ACC112 (cell line): ENCODE results near the gene SESN1.

Source experiments
- H2AFZ ChIP-seq: fragments of 200-600 bp; sonication (generic); one replicate; pipeline ENCODE4 v1.6.0; 2017; ENCODE audit warnings: antibody characterized with exemption, low read length; ENCODE audit not compliant: unreplicated experiment
- H3K27ac ChIP-seq: fragments of 200-600 bp; sonication (generic); 2 replicates; pipeline ENCODE4 v1.5.1; 2014; ENCODE audit warnings: low read depth, mild to moderate bottlenecking, antibody characterized with exemption, low read length, moderate library complexity
- H3K27me3 ChIP-seq: fragments of 200-600 bp; sonication (generic); 2 replicates; pipeline ENCODE4 v1.6.1; 2014; ENCODE audit warnings: mild to moderate bottlenecking, antibody characterized with exemption, low read length, moderate library complexity, mixed read lengths; ENCODE audit not compliant: insufficient read depth
- H3K36me3 ChIP-seq: fragments of 200-600 bp; sonication (generic); 2 replicates; pipeline ENCODE4 v1.6.1; 2016; ENCODE audit warnings: mild to moderate bottlenecking, antibody characterized with exemption, low read length, moderate library complexity, mixed read lengths; ENCODE audit not compliant: insufficient read depth
- H3K4me1 ChIP-seq: fragments of 200-600 bp; sonication (generic); one replicate; pipeline ENCODE4 v1.6.1; 2016; ENCODE audit warnings: low read length, mixed read lengths; ENCODE audit not compliant: insufficient read depth, unreplicated experiment, control insufficient read depth
- H3K4me3 ChIP-seq: fragments of 200-600 bp; sonication (generic); 2 replicates; pipeline ENCODE4 v1.5.1; 2014; ENCODE audit warnings: mild to moderate bottlenecking, low read depth, low read length
- H3K79me2 ChIP-seq: fragments of 200-600 bp; sonication (generic); one replicate; pipeline ENCODE4 v1.6.0; 2016; ENCODE audit warnings: low read length; ENCODE audit not compliant: control insufficient read depth, unreplicated experiment, insufficient read depth

SESN1 gene

GRCh38 chr6:109002051-109002697 is 92.5 kb downstream of the SESN1 start:
- peaks cover 5% of the 10 kb centered on the region for H3K79me2 ChIP-seq
- peak overlapping the region; percentile 35 for H3K4me3 ChIP-seq
- H3K4me1 ChIP-seq: peaks cover 13% of the 10 kb centered on the region
- H3K27ac ChIP-seq: peak overlapping the region; percentile 69
- H3K27me3 ChIP-seq: no peaks in the 10 kb centered on the region
- peaks cover 6% of the 10 kb centered on the region; the same call in 1 of the 2 replicates for H3K36me3 ChIP-seq
- H2AFZ ChIP-seq: no peak overlapping the region

GRCh38 chr6:109001291-109001894 is 93.3 kb downstream of the SESN1 start:
- H3K4me1 ChIP-seq: peaks cover 12% of the 10 kb centered on the region
- H3K27me3 ChIP-seq: no peaks in the 10 kb centered on the region
- H3K27ac ChIP-seq: peak overlapping the region; percentile 69
- no peak overlapping the region for H3K4me3 ChIP-seq
- peaks cover 3% of the 10 kb centered on the region for H3K79me2 ChIP-seq
- H3K36me3 ChIP-seq: peaks cover 6% of the 10 kb centered on the region; the same call in 1 of the 2 replicates
- no peak overlapping the region for H2AFZ ChIP-seq

- Histone ChIP-seq H3K79me2 (peaks cover 3% of the 10 kb centered on the region), H3K4me3 (no peak overlapping the region), H3K27me3 (no peaks in the 10 kb centered on the region), H3K36me3 (peaks cover 6% of the 10 kb centered on the region; the same call in 1 of the 2 replicates), H3K4me1 (peaks cover 12% of the 10 kb centered on the region), H2AFZ (no peak overlapping the region), H3K27ac (no peak overlapping the region)
Observed at GRCh38 chr6:109000289-109000688, 94.4 kb downstream of the SESN1 start.

- Histone ChIP-seq H3K36me3 (peaks cover 6% of the 10 kb centered on the region; the same call in 1 of the 2 replicates), H2AFZ (no peak overlapping the region), H3K27me3 (no peaks in the 10 kb centered on the region), H3K4me1 (peaks cover 12% of the 10 kb centered on the region), H3K27ac (no peak overlapping the region), H3K79me2 (peaks cover 3% of the 10 kb centered on the region), H3K4me3 (no peak overlapping the region)
Observed at GRCh38 chr6:108999428-108999827, 95.2 kb downstream of the SESN1 start.

GRCh38 chr6:108998485-108998884 is 96.2 kb downstream of the SESN1 start:
- Histone ChIP-seq H2AFZ (no peak overlapping the region), H3K4me3 (no peak overlapping the region), H3K36me3 (peaks cover 9% of the 10 kb centered on the region; the same call in 1 of the 2 replicates), H3K27me3 (no peaks in the 10 kb centered on the region), H3K79me2 (no peaks in the 10 kb centered on the region), H3K27ac (no peak overlapping the region), H3K4me1 (peaks cover 12% of the 10 kb centered on the region)

GRCh38 chr6:108996208-108996607 is 98.4 kb downstream of the SESN1 start:
- H3K36me3 ChIP-seq: peaks cover 13% of the 10 kb centered on the region

GRCh38 chr6:108995296-108995695 is 99.3 kb downstream of the SESN1 start:
- Histone ChIP-seq H3K4me3 (no peak overlapping the region), H2AFZ (no peak overlapping the region), H3K27ac (no peak overlapping the region), H3K27me3 (no peaks in the 10 kb centered on the region), H3K4me1 (no peaks in the 10 kb centered on the region), H3K79me2 (no peaks in the 10 kb centered on the region), H3K36me3 (peaks cover 17% of the 10 kb centered on the region)

More at GRCh38 chr6:108996208-108996607, 98.4 kb downstream of the SESN1 start:
- Histone ChIP-seq H3K79me2 (no peaks in the 10 kb centered on the region), H3K4me3 (no peak overlapping the region), H3K27me3 (no peaks in the 10 kb centered on the region), H3K4me1 (no peaks in the 10 kb centered on the region), H3K27ac (no peak overlapping the region), H2AFZ (no peak overlapping the region)

GRCh38 chr6:108993876-108994275 is 100.8 kb downstream of the SESN1 start:
- Histone ChIP-seq H2AFZ (no peak overlapping the region), H3K4me1 (no peaks in the 10 kb centered on the region), H3K27ac (no peak overlapping the region), H3K4me3 (no peak overlapping the region), H3K36me3 (peaks cover 25% of the 10 kb centered on the region), H3K79me2 (no peaks in the 10 kb centered on the region), H3K27me3 (no peaks in the 10 kb centered on the region)

- no peak overlapping the region for H2AFZ ChIP-seq
- peaks cover 33% of the 10 kb centered on the region for H3K36me3 ChIP-seq
- no peaks in the 10 kb centered on the region for H3K4me1 ChIP-seq
- no peaks in the 10 kb centered on the region for H3K79me2 ChIP-seq
- no peaks in the 10 kb centered on the region for H3K27me3 ChIP-seq
- H3K27ac ChIP-seq: no peak overlapping the region
- H3K4me3 ChIP-seq: no peak overlapping the region
Observed at GRCh38 chr6:108989700-108990099, 104.9 kb downstream of the SESN1 start.

GRCh38 chr6:108988765-108989164 is 105.9 kb downstream of the SESN1 start:
- no peaks in the 10 kb centered on the region for H3K4me1 ChIP-seq
- H3K36me3 ChIP-seq: peaks cover 33% of the 10 kb centered on the region
- H3K4me3 ChIP-seq: no peak overlapping the region
- H3K27ac ChIP-seq: no peak overlapping the region
- no peak overlapping the region for H2AFZ ChIP-seq
- H3K79me2 ChIP-seq: no peaks in the 10 kb centered on the region
- H3K27me3 ChIP-seq: no peaks in the 10 kb centered on the region

GRCh38 chr6:108988296-108988695 is 106.3 kb downstream of the SESN1 start:
- H3K27me3 ChIP-seq: no peaks in the 10 kb centered on the region
- H3K79me2 ChIP-seq: no peaks in the 10 kb centered on the region
- no peak overlapping the region for H2AFZ ChIP-seq
- H3K27ac ChIP-seq: no peak overlapping the region
- peaks cover 30% of the 10 kb centered on the region for H3K36me3 ChIP-seq
- H3K4me1 ChIP-seq: no peaks in the 10 kb centered on the region
- H3K4me3 ChIP-seq: no peak overlapping the region
